ENCODE measurements around the gene CAPNS2. TPM values are rescaled to one million over a fixed set of nuclear protein-coding genes. Genes with fewer than 3 reads are reported as not detected.

Gene CAPNS2
- total RNA-seq, 1 donor from 2014 or later = not detected

GRCh38 chr16:55530316-55530856 is 36.1 kb upstream of the CAPNS2 start:
- no peak for DNase-seq (ENCODE audit: low read depth)
- Histone ChIP-seq H3K36me3 (ENCODE audit: control insufficient read depth, insufficient read depth, low read length) (no peaks in the 10 kb centered on the region), H3K4me3 (ENCODE audit: low read depth, low read length) (no peak overlapping the region), H3K27me3 (ENCODE audit: control insufficient read depth, insufficient read depth, low read length) (no peaks in the 10 kb centered on the region)
- no peak for TF ChIP-seq CTCF (IDR thresholded peaks at IDR 0.05; ENCODE audit: insufficient read depth, low read length, poor library complexity, severe bottlenecking)

GRCh38 chr16:55532227-55532626 is 34.3 kb upstream of the CAPNS2 start:
- Histone ChIP-seq H3K4me3 (ENCODE audit: low read depth, low read length) (no peak overlapping the region), H3K27me3 (ENCODE audit: control insufficient read depth, insufficient read depth, low read length) (no peaks in the 10 kb centered on the region), H3K36me3 (ENCODE audit: control insufficient read depth, insufficient read depth, low read length) (no peaks in the 10 kb centered on the region)
- TF ChIP-seq CTCF (IDR thresholded peaks at IDR 0.05; ENCODE audit: insufficient read depth, low read length, poor library complexity, severe bottlenecking) = no peak
- no peak for DNase-seq (ENCODE audit: low read depth)

- Histone ChIP-seq H3K27me3 (ENCODE audit: control insufficient read depth, insufficient read depth, low read length) (no peaks in the 10 kb centered on the region), H3K36me3 (ENCODE audit: control insufficient read depth, insufficient read depth, low read length) (no peaks in the 10 kb centered on the region), H3K4me3 (ENCODE audit: low read depth, low read length) (no peak overlapping the region)
- TF ChIP-seq CTCF (IDR thresholded peaks at IDR 0.05; ENCODE audit: insufficient read depth, low read length, poor library complexity, severe bottlenecking) = no peak
- no peak for DNase-seq (ENCODE audit: low read depth)
Observed at GRCh38 chr16:55534756-55535155, 31.7 kb upstream of the CAPNS2 start.

GRCh38 chr16:55539049-55539448 is 27.4 kb upstream of the CAPNS2 start:
- Histone ChIP-seq H3K4me3 (ENCODE audit: low read depth, low read length) (no peak overlapping the region), H3K36me3 (ENCODE audit: control insufficient read depth, insufficient read depth, low read length) (no peaks in the 10 kb centered on the region), H3K27me3 (ENCODE audit: control insufficient read depth, insufficient read depth, low read length) (no peaks in the 10 kb centered on the region)
- DNase-seq (ENCODE audit: low read depth) = no peak
- TF ChIP-seq CTCF (IDR thresholded peaks at IDR 0.05; ENCODE audit: insufficient read depth, low read length, poor library complexity, severe bottlenecking) = no peak

GRCh38 chr16:55539488-55539887 is 27.0 kb upstream of the CAPNS2 start:
- H3K4me3 ChIP-seq (ENCODE audit: low read depth, low read length) = no peak overlapping the region
- no peak for TF ChIP-seq CTCF (IDR thresholded peaks at IDR 0.05; ENCODE audit: insufficient read depth, low read length, poor library complexity, severe bottlenecking)
- H3K36me3 ChIP-seq (ENCODE audit: control insufficient read depth, insufficient read depth, low read length) = no peaks in the 10 kb centered on the region
- DNase-seq (ENCODE audit: low read depth) = no peak
- no peaks in the 10 kb centered on the region for H3K27me3 ChIP-seq (ENCODE audit: control insufficient read depth, insufficient read depth, low read length)

GRCh38 chr16:55540221-55540620 is 26.3 kb upstream of the CAPNS2 start:
- TF ChIP-seq CTCF (IDR thresholded peaks at IDR 0.05; ENCODE audit: insufficient read depth, low read length, poor library complexity, severe bottlenecking) = no peak
- Histone ChIP-seq H3K36me3 (ENCODE audit: control insufficient read depth, insufficient read depth, low read length) (no peaks in the 10 kb centered on the region), H3K27me3 (ENCODE audit: control insufficient read depth, insufficient read depth, low read length) (no peaks in the 10 kb centered on the region), H3K4me3 (ENCODE audit: low read depth, low read length) (no peak overlapping the region)
- DNase-seq (ENCODE audit: low read depth) = no peak

Data from kidney epithelial cell (primary cell).